Measurements from ENCODE around the gene DCST1. TPM values are rescaled to one million over a fixed set of nuclear protein-coding genes. Genes with fewer than 3 reads are reported as not detected.

The DCST1 gene
- total and polyA plus RNA-seq, 2 of the 4 experiments (the other 2 are of a cell fraction), result not detected

DNA sequence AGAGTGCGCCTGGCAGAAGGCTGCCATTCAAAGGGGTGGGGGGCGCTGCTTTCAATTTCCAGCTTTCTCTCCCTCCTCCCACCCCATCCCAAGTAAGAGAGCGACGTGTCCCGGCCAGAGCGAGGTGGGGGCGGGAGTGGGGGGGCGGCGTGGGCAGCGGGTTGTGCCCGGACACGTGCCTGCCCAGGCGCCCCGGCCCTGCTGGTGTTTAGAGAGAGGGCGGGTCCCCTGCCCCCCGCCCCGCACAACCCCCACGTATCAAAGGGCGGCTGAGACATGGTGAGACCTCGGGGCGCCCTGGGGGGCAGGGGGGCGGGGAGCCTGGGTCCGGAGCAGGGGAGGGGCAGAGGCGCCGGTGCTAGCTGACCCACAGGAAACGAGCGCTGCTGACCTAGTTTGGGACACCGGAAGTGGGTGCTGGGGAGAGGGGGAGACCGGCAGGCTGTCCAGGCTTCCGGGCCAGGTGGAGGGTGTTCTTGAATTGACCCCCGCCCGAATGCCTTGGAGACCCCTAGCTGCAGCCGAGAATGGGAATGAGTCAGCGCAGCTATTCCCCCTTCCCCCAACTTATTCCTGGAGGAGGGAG lies 29.8 kb upstream of the DCST1 start (continued):
- TF ChIP-seq MAFK (IDR thresholded peaks at IDR 0.05; ENCODE audit: low read depth, low read length), result no peak

- CTCF ChIA-PET, result interaction anchor here (1.6 kb wide), 1 partner anchor 12 kb away, joined by 7 read pairs; no protein-coding TSS in a partner anchor
- no peak for DNase-seq
Measured at GRCh38 chr1:155004352-155005075, 29.1 kb upstream of the DCST1 start.

More at GRCh38 chr1:155004352-155005075, 29.1 kb upstream of the DCST1 start:
- H2BK120ac ChIP-seq (ENCODE audit: low read depth, low read length), result peak overlapping the region; percentile 90
- no peak for ATAC-seq (ENCODE audit: low read depth)
- WGBS, 2 experiments (ENCODE audit: extremely low coverage in 2 of 2, insufficient read length in 1 of 2), result no CpG with 5 or more reads among the region's 5 CpGs
- dilution Hi-C loops (cut with HindIII; ENCODE audit: low sequenced_read_pairs, unreplicated experiment) (no loop called here), in situ Hi-C loops (cut with MboI; ENCODE audit: low sequenced_read_pairs) (no loop called here), intact Hi-C loops (cut with micrococcal nuclease) (loop anchor here (5.0 kb wide), 1 partner anchor 48 kb away; the partner anchor contains the start of gene ADAM15)
- H3K27me3 ChIP-seq (ENCODE audit: control insufficient read depth, insufficient read depth, low read length), result no peaks in the 10 kb centered on the region
- H2AFZ ChIP-seq (replicated peaks; ENCODE audit: low read length, poor library complexity), result peak overlapping the region; percentile 93
- H3K14ac ChIP-seq (replicated peaks; ENCODE audit: low read depth, low read length), result peak overlapping the region; percentile 95
- H3K18ac ChIP-seq (ENCODE audit: low read depth, low read length), result peak overlapping the region; percentile 77
- peak overlapping the region; percentile 98 for H3K4me3 ChIP-seq (ENCODE audit: insufficient read depth, low read depth, low read length)
- H2AK9ac ChIP-seq (replicated peaks; ENCODE audit: low read depth, low read length, poor library complexity), result peak overlapping the region; percentile 99
- H4K91ac ChIP-seq (ENCODE audit: insufficient read depth, low read depth, low read length), result peak overlapping the region; percentile 98
- peak overlapping the region; percentile 96 for H3K27ac ChIP-seq (ENCODE audit: insufficient read depth, low read length)
- H3K56ac ChIP-seq (ENCODE audit: extremely low read depth, insufficient read depth, low read length), result peak overlapping the region; percentile 66
- peak overlapping the region; percentile 90; the same call in 1 of the 2 replicates for H3K23ac ChIP-seq (ENCODE audit: low read depth, low read length)
- POLR2A ChIA-PET (ENCODE audit: unreplicated experiment), result no interaction called here
- peak overlapping the region; percentile 99 for H2AK5ac ChIP-seq (ENCODE audit: low read depth, low read length)
- peak overlapping the region; percentile 92 to 98 for H4K8ac ChIP-seq (ENCODE audit: low read depth in 2 of 2, low read length in 2 of 2)
- no peak for TF ChIP-seq CTCF (conservative IDR thresholded peaks at IDR 0.05; ENCODE audit: low read depth, low read length)
- H3K9me3 ChIP-seq (ENCODE audit: control insufficient read depth, insufficient read depth, low read length), result no peaks in the 10 kb centered on the region
- H4K20me1 ChIP-seq (ENCODE audit: insufficient read depth, low read length), result peaks cover under 1% of the 10 kb centered on the region; the same call in 1 of the 2 replicates
- H3K4ac ChIP-seq (ENCODE audit: low read depth, low read length), result peak overlapping the region; percentile 99
- H3K4me1 ChIP-seq (ENCODE audit: control insufficient read depth, insufficient read depth, low read length), result peaks cover 19% of the 10 kb centered on the region
- peak overlapping the region; percentile 97; the same call in 2 of the 3 replicates for H2BK15ac ChIP-seq (ENCODE audit: low read depth, low read length)
- peak overlapping the region; percentile 87 for H2BK20ac ChIP-seq (ENCODE audit: low read depth, low read length)
- no TSS peak for BruUV-seq (replicated peaks)
- peaks cover 14 to 71% of the 10 kb centered on the region in 2 experiments for H3K79me1 ChIP-seq (ENCODE audit: low read depth in 1 of 2, low read length in 2 of 2)
- H4K5ac ChIP-seq (ENCODE audit: low read depth, low read length), result peak overlapping the region; percentile 85
- H2BK5ac ChIP-seq (ENCODE audit: low read depth, low read length, poor library complexity, severe bottlenecking), result peak overlapping the region; percentile 91
- no peaks in the 10 kb centered on the region; the same call in none of the 2 replicates for H3K36me3 ChIP-seq (ENCODE audit: control insufficient read depth, insufficient read depth, low read length)
- peak overlapping the region; percentile 89 for H3K9ac ChIP-seq (ENCODE audit: low read depth, low read length)
- peak overlapping the region; percentile 93 for H3K4me2 ChIP-seq (ENCODE audit: low read depth, low read length)
- H3K9me1 ChIP-seq (ENCODE audit: insufficient read depth, low read length), result peaks cover 12% of the 10 kb centered on the region

Measured in IMR-90 (cell line).